ENCODE data around the gene SEMA5A. TPM values are rescaled to one million over a fixed set of nuclear protein-coding genes. Genes with fewer than 3 reads are reported as not detected.

Gene SEMA5A
- total RNA-seq, 1 experiment from 2014 or later, result 34.3 TPM

DNA sequence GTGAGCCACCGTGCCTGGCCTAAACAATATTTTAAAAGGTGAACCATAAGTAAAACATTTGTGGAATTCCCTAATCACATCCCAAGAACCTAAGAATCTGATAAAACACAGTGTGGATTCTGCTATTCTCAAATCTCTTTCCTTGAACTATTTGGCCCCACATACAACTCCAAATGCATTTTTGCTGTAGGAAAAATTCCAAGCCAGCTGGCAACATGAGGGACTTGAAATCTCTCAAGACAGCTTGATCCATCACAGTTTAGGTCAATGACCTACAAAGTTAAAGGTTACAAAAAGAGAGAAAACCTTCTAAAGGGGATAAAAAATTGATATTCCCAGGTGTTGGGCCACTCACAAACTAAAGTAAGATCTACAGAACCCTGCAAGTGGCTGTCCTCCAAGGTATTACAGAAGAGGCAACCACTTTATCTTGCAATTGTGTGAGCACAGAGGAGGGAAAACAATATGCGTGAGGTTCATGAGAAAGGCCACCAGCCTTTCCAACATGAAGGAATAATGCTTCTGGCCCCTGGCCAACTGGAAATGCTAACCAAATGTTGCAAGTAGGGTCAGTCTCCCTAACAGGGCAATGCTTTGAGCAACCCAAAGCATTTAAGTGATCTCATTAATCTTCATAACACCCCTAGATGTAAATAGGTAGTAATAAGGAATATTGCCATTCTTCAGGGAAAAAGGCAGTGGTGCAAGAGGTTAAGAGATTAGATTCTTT is 221.4 kb downstream of the SEMA5A start:
- no peaks in the 10 kb centered on the region for H3K36me3 ChIP-seq (ENCODE audit: control insufficient read depth, insufficient read depth, low read length)
- CTCF ChIA-PET, result no interaction called here
- H3K4me3 ChIP-seq (ENCODE audit: low read depth, low read length), result no peak overlapping the region
- POLR2A ChIA-PET, result no interaction called here
- TF ChIP-seq, protein P1, sequence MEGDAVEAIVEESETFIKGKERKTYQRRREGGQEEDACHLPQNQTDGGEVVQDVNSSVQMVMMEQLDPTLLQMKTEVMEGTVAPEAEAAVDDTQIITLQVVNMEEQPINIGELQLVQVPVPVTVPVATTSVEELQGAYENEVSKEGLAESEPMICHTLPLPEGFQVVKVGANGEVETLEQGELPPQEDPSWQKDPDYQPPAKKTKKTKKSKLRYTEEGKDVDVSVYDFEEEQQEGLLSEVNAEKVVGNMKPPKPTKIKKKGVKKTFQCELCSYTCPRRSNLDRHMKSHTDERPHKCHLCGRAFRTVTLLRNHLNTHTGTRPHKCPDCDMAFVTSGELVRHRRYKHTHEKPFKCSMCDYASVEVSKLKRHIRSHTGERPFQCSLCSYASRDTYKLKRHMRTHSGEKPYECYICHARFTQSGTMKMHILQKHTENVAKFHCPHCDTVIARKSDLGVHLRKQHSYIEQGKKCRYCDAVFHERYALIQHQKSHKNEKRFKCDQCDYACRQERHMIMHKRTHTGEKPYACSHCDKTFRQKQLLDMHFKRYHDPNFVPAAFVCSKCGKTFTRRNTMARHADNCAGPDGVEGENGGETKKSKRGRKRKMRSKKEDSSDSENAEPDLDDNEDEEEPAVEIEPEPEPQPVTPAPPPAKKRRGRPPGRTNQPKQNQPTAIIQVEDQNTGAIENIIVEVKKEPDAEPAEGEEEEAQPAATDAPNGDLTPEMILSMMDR (IDR thresholded peaks at IDR 0.05; ENCODE audit: insufficient read depth in 1 of 2, low read depth in 1 of 2, low read length in 1 of 2, severe bottlenecking in 1 of 2, unreplicated experiment in 1 of 2), result no peak
- no TSS peak for BruUV-seq (replicated peaks)
- Mint-ChIP-seq H3K4me1 (ENCODE audit: low read depth, unreplicated experiment) (peaks cover 6% of the 10 kb centered on the region), H3K27me3 (ENCODE audit: insufficient read depth, unreplicated experiment) (no peaks in the 10 kb centered on the region), H3K4me3 (ENCODE audit: unreplicated experiment) (no peak overlapping the region), H3K27ac (ENCODE audit: unreplicated experiment) (no peak overlapping the region), H3K36me3 (ENCODE audit: insufficient read depth, unreplicated experiment) (no peaks in the 10 kb centered on the region), H3K9me3 (ENCODE audit: unreplicated experiment) (no peaks in the 10 kb centered on the region)
- no peaks in the 10 kb centered on the region; the same call in 1 of the 2 replicates for H3K9me3 ChIP-seq
- H3K27me3 ChIP-seq (replicated peaks; ENCODE audit: control insufficient read depth, insufficient read depth, low read length), result no peaks in the 10 kb centered on the region
- no peak for DNase-seq
- H3K4me1 ChIP-seq, result no peaks in the 10 kb centered on the region; the same call in 1 of the 2 replicates
- intact Hi-C loops (cut with micrococcal nuclease; ENCODE audit: unreplicated experiment), result no loop called here

DNA sequence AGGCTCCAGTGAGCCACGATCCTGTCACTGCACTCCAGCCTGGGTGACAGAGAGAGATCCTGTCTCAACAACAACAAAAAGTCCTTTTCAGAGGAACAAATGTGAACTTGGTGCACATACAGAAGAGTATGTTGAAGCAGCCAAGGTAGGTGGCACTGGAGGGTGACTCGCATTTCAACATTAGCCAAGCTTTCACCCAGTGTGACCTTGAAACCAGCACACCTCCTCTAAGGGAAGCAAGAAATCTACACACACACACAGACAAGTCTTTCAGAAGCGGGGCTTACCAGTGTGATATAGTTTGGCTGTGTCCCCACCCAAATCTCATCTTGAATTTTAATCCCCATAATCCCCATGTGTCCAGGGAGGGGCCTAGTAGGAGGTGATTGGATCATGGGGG is 225.2 kb downstream of the SEMA5A start:
- Histone ChIP-seq H3K9me3 (no peaks in the 10 kb centered on the region), H3K36me3 (ENCODE audit: control insufficient read depth, insufficient read depth, low read length) (no peaks in the 10 kb centered on the region), H3K4me3 (ENCODE audit: low read depth, low read length) (no peak overlapping the region), H3K4me1 (peaks cover 10% of the 10 kb centered on the region; the same call in 1 of the 2 replicates), H3K27me3 (replicated peaks; ENCODE audit: control insufficient read depth, insufficient read depth, low read length) (no peaks in the 10 kb centered on the region)
- intact Hi-C loops (cut with micrococcal nuclease; ENCODE audit: unreplicated experiment), result no loop called here
- H3K27me3 Mint-ChIP-seq (ENCODE audit: insufficient read depth, unreplicated experiment), result no peaks in the 10 kb centered on the region
- no peaks in the 10 kb centered on the region for H3K36me3 Mint-ChIP-seq (ENCODE audit: insufficient read depth, unreplicated experiment)
- ChIA-PET CTCF (no interaction called here), POLR2A (no interaction called here)
- no peaks in the 10 kb centered on the region for H3K9me3 Mint-ChIP-seq (ENCODE audit: unreplicated experiment)
- no TSS peak for BruUV-seq (replicated peaks)
- H3K4me1 Mint-ChIP-seq (ENCODE audit: low read depth, unreplicated experiment), result peaks cover 21% of the 10 kb centered on the region
- H3K27ac Mint-ChIP-seq (ENCODE audit: unreplicated experiment), result no peak overlapping the region
- TF ChIP-seq, protein P1 (IDR thresholded peaks at IDR 0.05; ENCODE audit: insufficient read depth in 1 of 2, low read depth in 1 of 2, low read length in 1 of 2, severe bottlenecking in 1 of 2, unreplicated experiment in 1 of 2), result no peak
- no peak overlapping the region for H3K4me3 Mint-ChIP-seq (ENCODE audit: unreplicated experiment)
- no peak for DNase-seq

DNA sequence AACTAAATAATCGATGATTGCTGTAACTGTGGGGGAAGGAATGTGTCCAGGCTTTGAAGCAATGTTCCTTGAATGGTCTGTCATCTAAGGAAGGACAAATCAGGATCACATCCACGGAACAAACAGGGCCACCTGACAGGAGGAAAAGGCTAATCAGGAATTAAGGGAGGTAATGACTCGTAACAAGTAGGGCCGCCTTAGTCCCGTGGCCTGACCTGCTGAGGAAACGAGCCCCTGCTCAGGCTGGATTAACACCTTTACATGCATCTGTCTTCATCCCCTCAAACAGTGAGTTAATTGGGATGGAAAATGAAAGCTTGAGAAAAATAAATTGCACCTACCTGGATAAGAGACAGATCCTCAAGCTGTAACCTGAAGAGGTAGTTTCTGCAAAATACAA is 227.8 kb downstream of the SEMA5A start:
- peaks cover 10% of the 10 kb centered on the region; the same call in 1 of the 2 replicates for H3K4me1 ChIP-seq
- ChIA-PET CTCF (no interaction called here), POLR2A (no interaction called here)
- H3K4me3 ChIP-seq (ENCODE audit: low read depth, low read length), result no peak overlapping the region
- BruUV-seq (replicated peaks), result no TSS peak
- H3K9me3 ChIP-seq, result no peaks in the 10 kb centered on the region
- intact Hi-C loops (cut with micrococcal nuclease; ENCODE audit: unreplicated experiment), result no loop called here
- TF ChIP-seq, protein P1 (IDR thresholded peaks at IDR 0.05; ENCODE audit: insufficient read depth in 1 of 2, low read depth in 1 of 2, low read length in 1 of 2, severe bottlenecking in 1 of 2, unreplicated experiment in 1 of 2), result no peak
- Mint-ChIP-seq H3K4me1 (ENCODE audit: low read depth, unreplicated experiment) (peaks cover 21% of the 10 kb centered on the region), H3K9me3 (ENCODE audit: unreplicated experiment) (no peaks in the 10 kb centered on the region), H3K27me3 (ENCODE audit: insufficient read depth, unreplicated experiment) (no peaks in the 10 kb centered on the region), H3K36me3 (ENCODE audit: insufficient read depth, unreplicated experiment) (no peaks in the 10 kb centered on the region), H3K27ac (ENCODE audit: unreplicated experiment) (no peak overlapping the region), H3K4me3 (ENCODE audit: unreplicated experiment) (no peak overlapping the region)
- no peaks in the 10 kb centered on the region for H3K27me3 ChIP-seq (replicated peaks; ENCODE audit: control insufficient read depth, insufficient read depth, low read length)
- no peak for DNase-seq
- H3K36me3 ChIP-seq (ENCODE audit: control insufficient read depth, insufficient read depth, low read length), result no peaks in the 10 kb centered on the region
